ENCODE data around the gene PRICKLE4. TPM values are rescaled to one million over a fixed set of nuclear protein-coding genes. Genes with fewer than 3 reads are reported as not detected.

The PRICKLE4 gene
- total RNA-seq, 4 donors from 2014 or later, result 10.4 to 17.9 (median 14.3) TPM

GRCh38 chr6:41821266-41821665, 40.7 kb downstream of the PRICKLE4 start:
- H3K9me3 ChIP-seq, result no peaks in the 10 kb centered on the region
- TF ChIP-seq CTCF (IDR thresholded peaks at IDR 0.05) (no peak), POLR2A (IDR thresholded peaks at IDR 0.05) (no peak)
- H3K27me3 ChIP-seq, result no peaks in the 10 kb centered on the region
- DNase-seq, result no peak
- no peak overlapping the region for H3K4me3 ChIP-seq
- H3K36me3 ChIP-seq, result no peaks in the 10 kb centered on the region
- intact Hi-C loops (cut with DNase I; ENCODE audit: low total_unique reads), result no loop called here
- H3K4me1 ChIP-seq, result no peaks in the 10 kb centered on the region
- no peak overlapping the region for H3K27ac ChIP-seq

GRCh38 chr6:41822021-41822420, 41.4 kb downstream of the PRICKLE4 start:
- intact Hi-C loops (cut with DNase I; ENCODE audit: low total_unique reads), result no loop called here
- TF ChIP-seq CTCF (IDR thresholded peaks at IDR 0.05), result no peak
- TF ChIP-seq POLR2A (IDR thresholded peaks at IDR 0.05), result no peak
- no peak for DNase-seq

GRCh38 chr6:41823178-41823577, 42.6 kb downstream of the PRICKLE4 start:
- H3K9me3 ChIP-seq, result no peaks in the 10 kb centered on the region
- H3K27ac ChIP-seq, result no peak overlapping the region
- no peaks in the 10 kb centered on the region for H3K4me1 ChIP-seq
- no peak for DNase-seq
- TF ChIP-seq CTCF (IDR thresholded peaks at IDR 0.05), result no peak
- intact Hi-C loops (cut with DNase I; ENCODE audit: low total_unique reads), result no loop called here
- no peak overlapping the region for H3K4me3 ChIP-seq
- H3K36me3 ChIP-seq, result no peaks in the 10 kb centered on the region
- H3K27me3 ChIP-seq, result no peaks in the 10 kb centered on the region

More at GRCh38 chr6:41822021-41822420, 41.4 kb downstream of the PRICKLE4 start:
- Histone ChIP-seq H3K4me3 (no peak overlapping the region), H3K9me3 (no peaks in the 10 kb centered on the region), H3K27me3 (no peaks in the 10 kb centered on the region), H3K27ac (no peak overlapping the region), H3K4me1 (no peaks in the 10 kb centered on the region), H3K36me3 (no peaks in the 10 kb centered on the region)

- no peak for DNase-seq
- Histone ChIP-seq H3K9me3 (no peaks in the 10 kb centered on the region), H3K27ac (no peak overlapping the region), H3K4me1 (no peaks in the 10 kb centered on the region), H3K4me3 (no peak overlapping the region), H3K36me3 (no peaks in the 10 kb centered on the region), H3K27me3 (no peaks in the 10 kb centered on the region)
- intact Hi-C loops (cut with DNase I; ENCODE audit: low total_unique reads), result no loop called here
- TF ChIP-seq POLR2A (IDR thresholded peaks at IDR 0.05) (no peak), CTCF (IDR thresholded peaks at IDR 0.05) (no peak)
These were observed 44.3 kb downstream of the PRICKLE4 start for GRCh38 chr6:41824571-41825569.

GRCh38 chr6:41826343-41827022, 45.9 kb downstream of the PRICKLE4 start:
- Histone ChIP-seq H3K27me3 (no peaks in the 10 kb centered on the region), H3K9me3 (no peaks in the 10 kb centered on the region), H3K27ac (no peak overlapping the region), H3K4me3 (no peak overlapping the region), H3K4me1 (no peaks in the 10 kb centered on the region), H3K36me3 (no peaks in the 10 kb centered on the region)
- TF ChIP-seq POLR2A (IDR thresholded peaks at IDR 0.05) (no peak), CTCF (IDR thresholded peaks at IDR 0.05) (no peak)
- no peak for DNase-seq
- intact Hi-C loops (cut with DNase I; ENCODE audit: low total_unique reads), result no loop called here
